Heart right ventricle (tissue), 16 donors: Measurements from ENCODE around the gene APMAP. TPM values are rescaled to one million over a fixed set of nuclear protein-coding genes. Genes with fewer than 3 reads are reported as not detected.
A peak's percentile ranks its signal among the peaks of the same experiment; 100 is the strongest.

Experiments used
- ATAC-seq, 8 donors: fragments of 200-7000 bp; cut with Tn5 transposase; one replicate each; pipeline ENCODE4 v1.9.1; 2020; ENCODE audit warnings: mild to moderate bottlenecking in 8 of 8, moderate library complexity in 8 of 8, moderate number of reproducible peaks in 1 of 8
- DNase-seq, 2 donors: peaks; one replicate each; pipeline ENCODE4 v3.0.0-alpha.2; 2020
- H3K27ac ChIP-seq, 10 donors: fragments of 200-600 bp; sonication (generic) in 2 of 10; one replicate each; pipeline versions ENCODE4 v1.5.0 to v1.8.0; 2020 to 2022; ENCODE audit warnings: mild to moderate bottlenecking in 3 of 10
- H3K27me3 ChIP-seq, 7 donors: fragments of 200-600 bp; one replicate each; pipeline ENCODE4 v1.8.0; 2021 to 2022; ENCODE audit warnings: mild to moderate bottlenecking in 2 of 7
- H3K36me3 ChIP-seq, 9 donors: fragments of 200-600 bp; sonication (generic) in 1 of 9; one replicate each; pipeline versions ENCODE4 v1.5.0 to v1.8.0; 2020 to 2022; ENCODE audit warnings: mild to moderate bottlenecking in 2 of 9
- H3K4me1 ChIP-seq, 9 donors: fragments of 200-600 bp; sonication (generic) in 1 of 9; one replicate each; pipeline versions ENCODE4 v1.5.0 to v1.8.0; 2020 to 2022; ENCODE audit warnings: mild to moderate bottlenecking in 4 of 9
- H3K4me3 ChIP-seq, 10 donors: fragments of 200-600 bp; sonication (generic) in 2 of 10; one replicate each; pipeline versions ENCODE4 v1.5.0 to v1.8.0; 2020 to 2022; ENCODE audit warnings: mild to moderate bottlenecking in 7 of 10, moderate library complexity in 2 of 10
- H3K9me3 ChIP-seq, 11 donors: fragments of 200-600 bp in 10 of 11; sonication (generic) in 2 of 11; one replicate each; pipeline versions ENCODE4 v1.5.0 to v1.8.0; 2013 to 2022; ENCODE audit warnings: mild to moderate bottlenecking in 2 of 11, control low read depth in 1 of 11, moderate library complexity in 1 of 11
- CTCF ChIP-seq, 9 donors: fragments of 200-600 bp; sonication (generic) in 2 of 9; IDR thresholded peaks; one replicate each; pipeline versions ENCODE4 v1.5.0 to v1.8.0; 2021 to 2022; ENCODE audit warnings: antibody characterized with exemption in 9 of 9, mild to moderate bottlenecking in 5 of 9, moderate library complexity in 1 of 9
- WGBS, 2 donors: extraction: QIAGEN DNeasy Blood & Tissue Kit; methylation state at CpG; one replicate each; pipeline ENCODE4 v1.1.7; 2013; ENCODE audit warnings: inconsistent platforms in 1 of 2; 5-methylcytosine and 5-hydroxymethylcytosine counted together
- intact Hi-C, 10 donors: fragments of 100-400 bp; cut with DNase I; formaldehyde crosslinking; loops; one replicate each; pipeline versions ENCODE4 v1.11.1 to v1.14.2; 2022
- polyA plus RNA-seq, 2 donors: library from polyadenylated mRNA; stranded (reverse); fragments of 200-250 nt; gene quantifications; one replicate each; pipeline ENCODE4 v1.2.3, GENCODE V29; 2013
- total RNA-seq, 10 donors: library from RNA; stranded (reverse); fragmentation: NEBNext Ultra II Directional in 3 of 10; extraction: Animal tissue kit (Norgen Biotek cat#: 25700) in 3 of 10; gene quantifications; one replicate each; pipeline versions ENCODE4 v1.2.1 to v1.2.4, GENCODE V29; 2021 to 2023
- donor health status: Arrhythmogenic right ventricular cardiomyopathy.
- donor health status: ischemic (EF 13 %, LVEDD 7.1; RV severe dilation, severe dysfunction).
- donor health status: healthy with polysubstance abuse.
- donor health status: DM: no; HTN: yes; CAD: no.
- donor health status: DM: no; HTN: no; CAD: no.
- donor health status: ischemic (EF 25% LVEDD 6.9; RV normal size, moderate dysfunction).
- donor health status: ischemic (EF 25% LVEDD 5.7; RV mildly dilated, moderate dysfunction).
- donor health status: healthy.
- donor health status: DM: yes; HTN: yes; CAD: no.
- donor health status: Ischemic cardiomyopathy.
- donor health status: ischemic (EF 35%, LVEDD 5.7; RV mildly dilated, moderate dysfunction).
- donor health status: nonischemic (EF 11% LVEDD 7.7; RV severe dilation, severe dysfunction).
- donor health status: DM: yes; HTN: yes; CAD: no.
- donor health status: PGD.
- donor health status: ischemic (EF 29% LVEDD 5.4; RV normal size, mild dysfunction).
- donor health status: nonischemic (EF 23%, LVEDD 6.1; RV moderate dilation, normal function).

The APMAP gene
- total and polyA plus RNA-seq, 12 donors, result 15.3 to 48.5 (median 33.1) TPM

GRCh38 chr20:24998631-24999445, 6.3 kb upstream of the APMAP start:
- ATAC-seq, result peak in 6 of 8 donors; percentile 18 to 82 (median 71)
- TF ChIP-seq CTCF (IDR thresholded peaks at IDR 0.05), result no peak
- 49 to 60% methylated on average over 12 of the region's 12 CpGs for WGBS, 2 donors
- Histone ChIP-seq H3K36me3 (peaks cover 0 to 16% (median 0%) of the 10 kb centered on the region in 9 donors), H3K27ac (peak overlapping the region; percentile 53 to 87 (median 79)), H3K4me3 (no peak overlapping the region), H3K9me3 (peaks cover 0 to 4% (median 0%) of the 10 kb centered on the region in 11 donors), H3K27me3 (no peaks in the 10 kb centered on the region), H3K4me1 (peaks cover 11 to 71% (median 50%) of the 10 kb centered on the region in 9 donors)
- DNase-seq, result no peak
- intact Hi-C loops, result loop anchor here in 9 of 10 donors (5.0 to 10.0 kb wide), 10 partner anchors 176 to 398 kb away; partner anchors contain the start of genes PYGB (in 2 of the 9), ABHD12 (in 1 of the 9) and ENTPD6 (in 1 of the 9)

- Histone ChIP-seq H3K36me3 (peaks cover 0 to 14% (median 0%) of the 10 kb centered on the region in 9 donors), H3K27ac (peak overlapping the region; percentile 53 to 87 (median 79)), H3K4me3 (no peak overlapping the region), H3K9me3 (peaks cover 0 to 4% (median 0%) of the 10 kb centered on the region in 11 donors), H3K27me3 (no peaks in the 10 kb centered on the region), H3K4me1 (peaks cover 12 to 78% (median 57%) of the 10 kb centered on the region in 9 donors)
- ATAC-seq (no peak), DNase-seq (no peak)
- 79 to 89% methylated on average over 3 of the region's 3 CpGs for WGBS, 2 donors
- intact Hi-C loops, result loop anchor here in 9 of 10 donors (5.0 to 10.0 kb wide), 10 partner anchors 177 to 399 kb away; partner anchors contain the start of genes PYGB (in 2 of the 9), ABHD12 (in 1 of the 9) and ENTPD6 (in 1 of the 9)
- no peak for TF ChIP-seq CTCF (IDR thresholded peaks at IDR 0.05)
These were observed 5.6 kb upstream of the APMAP start for GRCh38 chr20:24998121-24998520.

- peaks cover 12 to 86% (median 62%) of the 10 kb centered on the region in 9 donors for H3K4me1 ChIP-seq
- intact Hi-C loops, result loop anchor here in 9 of 10 donors (1.0 to 10.0 kb wide), 12 partner anchors 64 to 401 kb away; partner anchors contain the start of genes PYGB (in 2 of the 9), ABHD12 (in 1 of the 9) and ENTPD6 (in 1 of the 9)
- H3K27ac ChIP-seq, result peak overlapping the region in 5 of 10 donors; percentile 7 to 96 (median 43)
- WGBS, 2 donors, result 56 to 74% methylated on average over 9 of the region's 9 CpGs
- no peak for TF ChIP-seq CTCF (IDR thresholded peaks at IDR 0.05)
- DNase-seq (no peak), ATAC-seq (no peak)
- H3K27me3 ChIP-seq, result no peaks in the 10 kb centered on the region
- no peaks in the 10 kb centered on the region for H3K9me3 ChIP-seq
- H3K36me3 ChIP-seq, result peaks cover 0 to 4% (median 0%) of the 10 kb centered on the region in 9 donors
- H3K4me3 ChIP-seq, result no peak overlapping the region
These were observed 4.2 kb upstream of the APMAP start for GRCh38 chr20:24996449-24997377.
